NT2/D1 (cell line): ENCODE measurements around the gene CAMTA1.

Source experiments
- DNase-seq: peaks from one replicate; pipeline ENCODE4 v3.0.0-alpha.2; 2011; ENCODE audit warnings: low read depth, low spot score
- H3K27me3 ChIP-seq: 2 replicates; pipeline ENCODE4 v1.6.0; 2011; ENCODE audit warnings: mild to moderate bottlenecking; ENCODE audit not compliant: insufficient read length, insufficient read depth
- H3K36me3 ChIP-seq: 2 replicates; pipeline ENCODE4 v1.6.1; 2011; ENCODE audit warnings: mild to moderate bottlenecking, low read length, mixed read lengths; ENCODE audit not compliant: insufficient read depth, insufficient read length
- H3K4me1 ChIP-seq: 2 replicates; pipeline ENCODE4 v1.5.1; 2011; ENCODE audit not compliant: insufficient read depth, insufficient read length
- H3K4me3 ChIP-seq: 2 replicates; pipeline ENCODE4 v1.5.1; 2011; ENCODE audit warnings: low read depth; ENCODE audit not compliant: insufficient read length
- H3K9ac ChIP-seq: 2 replicates; pipeline ENCODE4 v1.6.0; 2011; ENCODE audit warnings: low read depth; ENCODE audit not compliant: insufficient read length
- H3K9me3 ChIP-seq: 2 replicates; pipeline ENCODE4 v1.5.1; 2011; ENCODE audit warnings: mild to moderate bottlenecking, low read length; ENCODE audit not compliant: insufficient read depth
- SUZ12 ChIP-seq: IDR thresholded peaks from 2 replicates; pipeline ENCODE4 v1.6.1; 2011; ENCODE audit not compliant: insufficient read length, insufficient read depth; ENCODE audit errors: extremely low read depth
- YY1 ChIP-seq: IDR thresholded peaks from 2 replicates; pipeline ENCODE4 v1.6.1; 2011; ENCODE audit not compliant: insufficient read length, insufficient read depth
- ZNF274 ChIP-seq: IDR thresholded peaks from 2 replicates; pipeline ENCODE4 v1.6.1; 2011; ENCODE audit warnings: mild to moderate bottlenecking, low read depth, low read length

CAMTA1 gene

GRCh38 chr1:7455796-7456721 is 670.8 kb downstream of the CAMTA1 start:
- TF ChIP-seq ZNF274 (no peak), YY1 (no peak)
- Histone ChIP-seq H3K27me3 (no peaks in the 10 kb centered on the region), H3K4me3 (no peak overlapping the region), H3K9me3 (no peaks in the 10 kb centered on the region), H3K36me3 (no peaks in the 10 kb centered on the region), H3K9ac (no peak overlapping the region), H3K4me1 (peaks cover 4% of the 10 kb centered on the region)
- no peak for DNase-seq

- no peaks in the 10 kb centered on the region for H3K27me3 ChIP-seq
- no peaks in the 10 kb centered on the region for H3K9me3 ChIP-seq
- no peaks in the 10 kb centered on the region for H3K4me1 ChIP-seq
- TF ChIP-seq ZNF274 (no peak), SUZ12 (no peak), YY1 (no peak)
- no peak overlapping the region for H3K4me3 ChIP-seq
- DNase-seq = no peak
- no peaks in the 10 kb centered on the region for H3K36me3 ChIP-seq
- no peak overlapping the region for H3K9ac ChIP-seq
Measured at GRCh38 chr1:7456722-7457082, 671.4 kb downstream of the CAMTA1 start.

- no peaks in the 10 kb centered on the region for H3K36me3 ChIP-seq
- no peak overlapping the region for H3K9ac ChIP-seq
- DNase-seq = no peak
- H3K9me3 ChIP-seq = no peaks in the 10 kb centered on the region
- H3K4me3 ChIP-seq = no peak overlapping the region
- TF ChIP-seq ZNF274 (no peak), SUZ12 (no peak), YY1 (no peak)
- no peaks in the 10 kb centered on the region for H3K27me3 ChIP-seq
- H3K4me1 ChIP-seq = no peaks in the 10 kb centered on the region
Measured at GRCh38 chr1:7457811-7458210, 672.6 kb downstream of the CAMTA1 start.

- Histone ChIP-seq H3K9ac (no peak overlapping the region), H3K27me3 (no peaks in the 10 kb centered on the region), H3K4me3 (no peak overlapping the region), H3K4me1 (no peaks in the 10 kb centered on the region), H3K36me3 (no peaks in the 10 kb centered on the region), H3K9me3 (no peaks in the 10 kb centered on the region)
- TF ChIP-seq SUZ12 (no peak), ZNF274 (no peak), YY1 (no peak)
- no peak for DNase-seq
Measured at GRCh38 chr1:7458946-7459345, 673.7 kb downstream of the CAMTA1 start.

- Histone ChIP-seq H3K9me3 (no peaks in the 10 kb centered on the region), H3K36me3 (no peaks in the 10 kb centered on the region), H3K4me1 (no peaks in the 10 kb centered on the region), H3K9ac (no peak overlapping the region), H3K27me3 (no peaks in the 10 kb centered on the region), H3K4me3 (no peak overlapping the region)
- no peak for TF ChIP-seq YY1
- TF ChIP-seq ZNF274 = no peak
- no peak for TF ChIP-seq SUZ12
- DNase-seq = no peak
Measured at GRCh38 chr1:7459914-7460313, 674.7 kb downstream of the CAMTA1 start.

GRCh38 chr1:7460807-7461206 is 675.6 kb downstream of the CAMTA1 start:
- Histone ChIP-seq H3K27me3 (no peaks in the 10 kb centered on the region), H3K36me3 (no peaks in the 10 kb centered on the region), H3K4me1 (no peaks in the 10 kb centered on the region), H3K9ac (no peak overlapping the region), H3K9me3 (no peaks in the 10 kb centered on the region), H3K4me3 (no peak overlapping the region)
- DNase-seq = no peak
- no peak for TF ChIP-seq ZNF274
- TF ChIP-seq SUZ12 = no peak
- TF ChIP-seq YY1 = no peak

- Histone ChIP-seq H3K4me1 (no peaks in the 10 kb centered on the region), H3K36me3 (no peaks in the 10 kb centered on the region), H3K4me3 (no peak overlapping the region), H3K9ac (no peak overlapping the region), H3K27me3 (no peaks in the 10 kb centered on the region), H3K9me3 (no peaks in the 10 kb centered on the region)
- no peak for DNase-seq
- TF ChIP-seq YY1 (no peak), SUZ12 (no peak), ZNF274 (no peak)
Measured at GRCh38 chr1:7462617-7463016, 677.4 kb downstream of the CAMTA1 start.
